NCI-H774 (cell line): ENCODE measurements around the gene CTSF.
"Not testable (repeated sequence)": the region's sequence is repeated elsewhere in the genome, so short reads cannot be mapped to it uniquely, and the experiment has no call there.

ENCODE experiments used
- DNase-seq: peaks from one replicate; lab custom pipeline; 2025; lab: John Stamatoyannopoulos, UW

Gene CTSF

GRCh38 chr11:66568124-66568916, at the start of gene CTSF:
CTSF (minus strand) TSS chr11:66568606; CDS start chr11:66568486, 120 bp downstream.
- peak; percentile 85 for DNase-seq

- no peak for DNase-seq
Observed at GRCh38 chr11:66617155-66617834, 48.9 kb upstream of the CTSF start.

- peak; percentile 100 for DNase-seq
Observed at GRCh38 chr11:66616379-66617154, 48.2 kb upstream of the CTSF start, which contains the start of gene RBM14. RBM14 (plus strand) TSS chr11:66616630; CDS start chr11:66616721, 91 bp downstream.

- DNase-seq: no peak
Observed at GRCh38 chr11:66614073-66614472, 45.7 kb upstream of the CTSF start.

- no peak for DNase-seq
Observed at GRCh38 chr11:66612458-66612857, 44.1 kb upstream of the CTSF start.

GRCh38 chr11:66609721-66610617, 41.6 kb upstream of the CTSF start:
- DNase-seq: no peak

- DNase-seq: no peak
Observed at GRCh38 chr11:66607126-66607834, 38.9 kb upstream of the CTSF start.

GRCh38 chr11:66606608-66607007, 38.2 kb upstream of the CTSF start:
- DNase-seq: not testable (repeated sequence)

GRCh38 chr11:66604155-66604554, 35.7 kb upstream of the CTSF start:
- DNase-seq: no peak

- no peak for DNase-seq
Observed at GRCh38 chr11:66603072-66603471, 34.7 kb upstream of the CTSF start.

- DNase-seq: no peak
Observed at GRCh38 chr11:66600631-66601233, 32.3 kb upstream of the CTSF start.

GRCh38 chr11:66600219-66600618, 31.8 kb upstream of the CTSF start:
- no peak for DNase-seq

- no peak for DNase-seq
Observed at GRCh38 chr11:66598993-66599392, 30.6 kb upstream of the CTSF start.

- no peak for DNase-seq
Observed at GRCh38 chr11:66595245-66595904, 27.0 kb upstream of the CTSF start.

- DNase-seq: no peak
Observed at GRCh38 chr11:66593650-66594049, 25.2 kb upstream of the CTSF start.

GRCh38 chr11:66593303-66593635, 24.9 kb upstream of the CTSF start:
- no peak for DNase-seq

GRCh38 chr11:66592457-66593302, 24.3 kb upstream of the CTSF start, which contains the start of the genes CCDC87 and CCS:
CCDC87 (minus strand) TSS chr11:66593063; CDS start chr11:66593015, 48 bp downstream.
CCS (plus strand) TSS chr11:66593185; CDS start chr11:66593262, 77 bp downstream.
- DNase-seq: peak; percentile 95

GRCh38 chr11:66591175-66591574, 22.8 kb upstream of the CTSF start:
- DNase-seq: no peak
